Measurements from ENCODE around the gene HRH2.

Gene HRH2

GRCh38 chr5:175675873-175676272 is 18.0 kb downstream of the HRH2 start:
- no peak for DNase-seq (ENCODE audit: low spot score)

- DNase-seq (ENCODE audit: low spot score), result no peak
Observed at GRCh38 chr5:175677571-175677970, 19.7 kb downstream of the HRH2 start.

DNA sequence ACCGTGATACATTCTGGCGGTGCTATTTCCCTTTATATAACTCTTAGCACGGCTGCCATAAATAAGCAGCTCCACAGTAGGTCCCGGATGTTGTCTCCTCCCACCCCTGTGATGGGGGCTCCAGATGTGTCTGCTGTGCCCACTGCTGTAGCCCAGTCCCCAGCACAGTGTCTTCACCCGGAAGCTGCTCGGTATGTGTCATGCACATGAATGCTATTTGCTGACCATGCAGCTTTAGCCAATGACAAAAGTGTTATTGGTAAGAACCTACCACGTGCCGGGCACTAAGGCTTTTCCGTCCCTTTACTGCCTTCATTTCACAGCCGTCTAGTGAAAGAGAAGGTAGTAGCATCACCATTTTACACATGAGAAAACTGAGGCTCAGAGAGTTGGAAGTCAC is 20.2 kb downstream of the HRH2 start:
- DNase-seq (ENCODE audit: low spot score), result no peak

DNA sequence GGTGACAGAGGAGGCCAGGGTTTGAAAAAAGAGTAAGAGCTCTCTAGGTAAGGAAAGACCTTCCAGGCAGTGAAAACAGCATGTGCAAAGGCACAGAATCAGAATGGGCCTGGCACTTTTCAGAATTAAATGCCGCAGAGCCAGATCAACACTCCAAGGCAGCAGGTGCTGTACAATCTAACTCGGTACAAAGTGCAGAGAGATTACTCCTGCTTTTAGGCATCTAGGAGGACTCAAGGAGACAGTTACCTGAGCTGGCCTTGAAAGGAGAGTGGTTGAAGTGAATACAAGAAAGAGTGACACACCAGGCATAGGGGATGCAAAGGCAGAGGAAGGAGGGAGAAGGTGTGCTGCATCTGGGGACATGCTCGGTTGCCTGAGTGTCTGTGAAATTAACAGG is 21.5 kb downstream of the HRH2 start:
- no peak for DNase-seq (ENCODE audit: low spot score)

- DNase-seq (ENCODE audit: low spot score), result no peak
Observed at GRCh38 chr5:175680020-175680419, 22.1 kb downstream of the HRH2 start.

GRCh38 chr5:175680463-175680862 is 22.6 kb downstream of the HRH2 start:
- no peak for DNase-seq (ENCODE audit: low spot score)

GRCh38 chr5:175681045-175681967 is 23.4 kb downstream of the HRH2 start:
- DNase-seq (ENCODE audit: low spot score), result no peak

DNA sequence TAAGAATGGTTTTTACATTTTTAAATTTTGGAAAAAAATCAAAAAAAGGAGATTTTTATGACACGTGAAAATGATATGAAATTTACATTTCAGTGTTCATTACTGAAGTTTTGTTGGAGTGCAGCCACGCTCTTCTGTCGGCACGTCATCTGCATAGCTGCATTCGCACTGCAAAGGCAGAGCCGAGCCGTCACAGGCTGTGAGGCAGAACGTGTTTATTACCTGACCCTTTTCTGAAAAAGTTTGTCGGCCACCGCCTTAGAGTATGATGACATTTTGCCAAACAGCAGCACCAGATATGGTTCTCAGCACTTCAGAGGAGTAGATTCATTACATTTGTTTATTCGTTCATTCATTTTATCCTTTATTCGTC is 24.1 kb downstream of the HRH2 start:
- DNase-seq (ENCODE audit: low spot score), result no peak

- no peak for DNase-seq (ENCODE audit: low spot score)
Observed at GRCh38 chr5:175682664-175683063, 24.8 kb downstream of the HRH2 start.

GRCh38 chr5:175683231-175683630 is 25.4 kb downstream of the HRH2 start:
- no peak for DNase-seq (ENCODE audit: low spot score)

- no peak for DNase-seq (ENCODE audit: low spot score)
Observed at GRCh38 chr5:175683921-175684320, 26.1 kb downstream of the HRH2 start.

DNA sequence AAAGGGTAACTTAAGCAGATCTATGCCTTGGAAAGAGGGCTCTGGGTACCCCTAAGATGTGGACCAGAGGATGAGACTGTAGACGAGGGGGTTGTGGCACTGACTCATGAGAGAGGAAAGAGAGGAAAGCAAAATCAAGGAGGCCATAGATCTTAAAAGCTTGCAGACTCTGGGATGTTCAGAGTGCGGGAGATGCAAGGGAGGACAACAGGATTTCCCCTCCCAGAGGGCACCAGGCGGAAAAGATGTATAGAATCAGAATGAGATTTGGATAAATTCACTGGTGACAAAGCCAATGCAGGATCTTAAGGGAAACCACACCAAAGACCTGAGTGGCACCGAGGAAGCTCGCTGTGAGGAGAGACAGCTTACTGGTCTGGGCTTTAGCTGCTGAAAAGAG is 27.1 kb downstream of the HRH2 start:
- DNase-seq (ENCODE audit: low spot score), result no peak

DNA sequence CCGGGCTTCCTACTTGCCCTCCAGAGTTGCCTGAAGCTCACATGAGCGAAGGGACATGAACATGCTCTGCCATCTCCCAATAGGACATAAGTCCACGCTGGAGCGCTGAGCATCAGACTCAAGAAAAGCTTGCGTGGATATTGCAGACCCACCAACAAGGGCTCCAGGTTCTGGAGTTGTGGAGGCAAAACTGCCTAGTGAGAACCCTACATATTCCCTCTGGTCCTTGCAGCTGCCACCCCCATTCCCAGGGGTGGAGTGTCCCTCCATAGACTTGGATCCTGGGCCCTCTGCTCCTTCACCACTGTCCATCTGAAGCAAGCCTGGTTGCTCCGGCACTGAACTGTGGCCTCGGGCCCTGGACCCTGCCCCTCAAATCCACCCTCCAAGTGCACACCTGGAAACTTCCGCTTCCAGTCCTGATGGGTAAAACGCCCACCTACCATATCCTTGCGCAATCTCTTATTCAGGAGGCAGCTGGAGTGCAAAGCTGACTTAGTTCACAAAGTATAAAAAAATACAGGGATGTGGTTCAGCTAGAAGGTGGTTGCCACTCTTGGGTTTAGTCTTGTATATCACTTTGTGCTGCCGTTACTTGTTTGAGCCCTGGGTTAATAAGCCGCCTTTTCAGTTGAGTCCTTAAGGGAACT is 28.0 kb downstream of the HRH2 start:
- no peak for DNase-seq (ENCODE audit: low spot score)

DNA sequence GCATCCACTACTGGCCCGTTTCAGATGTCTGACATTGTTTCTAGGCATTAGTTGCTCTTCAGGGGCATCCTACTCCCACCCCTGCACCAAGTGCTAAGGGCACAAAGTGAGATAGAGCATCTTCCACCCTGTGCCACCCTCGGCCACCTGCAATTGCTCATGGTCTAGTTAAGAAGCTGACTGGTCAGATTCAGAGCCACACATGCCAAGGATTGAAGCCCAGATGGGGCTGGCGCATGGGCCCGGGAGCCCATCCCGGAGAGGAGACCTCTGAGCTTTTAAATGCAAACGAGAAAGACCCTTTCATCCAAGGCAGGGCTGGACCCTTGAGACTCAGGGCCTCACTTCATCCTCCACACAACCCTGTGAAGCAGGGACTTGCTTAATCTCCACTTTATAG is 28.5 kb downstream of the HRH2 start:
- DNase-seq (ENCODE audit: low spot score), result no peak

- no peak for DNase-seq (ENCODE audit: low spot score)
Observed at GRCh38 chr5:175686826-175687225, 29.0 kb downstream of the HRH2 start.

DNA sequence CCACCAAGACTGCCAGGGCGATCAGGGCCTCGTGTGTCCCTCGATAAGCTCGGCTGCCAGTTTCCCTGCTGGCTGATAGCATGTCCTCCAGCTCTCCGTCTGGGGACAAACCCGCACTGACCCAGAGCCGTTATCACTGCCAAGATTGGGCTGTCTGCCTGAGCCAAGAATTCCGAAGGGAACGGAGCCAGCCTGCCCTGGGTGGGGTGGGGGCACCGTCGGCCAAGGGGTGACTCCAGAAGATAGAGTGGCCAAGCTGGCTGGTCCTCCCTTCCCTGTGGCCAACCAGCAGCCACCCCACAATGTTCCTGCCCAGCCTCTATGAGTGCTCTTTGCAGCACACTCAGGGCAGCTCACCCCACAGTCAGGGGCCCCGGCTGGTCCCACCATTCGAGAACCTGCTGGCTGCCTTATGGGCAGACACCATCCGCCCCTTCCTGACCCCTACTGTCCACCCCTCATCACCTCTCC is 29.4 kb downstream of the HRH2 start:
- no peak for DNase-seq (ENCODE audit: low spot score)

GRCh38 chr5:175688352-175689146 is 30.7 kb downstream of the HRH2 start:
- no peak for DNase-seq (ENCODE audit: low spot score)

GRCh38 chr5:175689147-175689991 is 31.5 kb downstream of the HRH2 start:
- no peak for DNase-seq (ENCODE audit: low spot score)

DNA sequence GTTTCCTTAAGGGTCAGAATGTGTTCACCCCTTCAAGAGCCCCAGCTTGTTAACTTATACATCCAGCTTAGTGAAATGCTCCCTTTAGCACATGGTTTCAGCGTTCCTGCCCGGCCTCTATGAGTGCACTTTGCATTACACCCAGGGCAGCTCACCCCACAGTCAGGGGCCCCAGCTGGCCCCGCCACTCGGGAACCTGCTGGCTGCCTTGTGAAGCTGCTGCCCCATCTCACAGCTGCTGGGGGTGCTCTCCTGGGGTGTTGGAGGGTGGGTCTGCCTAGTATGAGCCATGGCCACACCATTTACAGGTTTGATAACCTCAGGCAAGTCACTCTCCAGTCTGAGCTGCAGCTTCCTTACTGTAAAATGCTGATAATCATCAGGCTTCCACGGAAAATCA is 32.2 kb downstream of the HRH2 start:
- no peak for DNase-seq (ENCODE audit: low spot score)

- no peak for DNase-seq (ENCODE audit: low spot score)
Observed at GRCh38 chr5:175690586-175690985, 32.7 kb downstream of the HRH2 start.

- DNase-seq (ENCODE audit: low spot score), result no peak
Observed at GRCh38 chr5:175691761-175692160, 33.9 kb downstream of the HRH2 start.
